KOPT-K1 (cell line): ENCODE measurements around the gene EEF1AKMT3.

Experiments
- H3K27ac ChIP-seq: fragments of 200-600 bp; sonication (generic); 2 replicates; pipeline ENCODE4 v1.5.1; 2016; ENCODE audit warnings: antibody characterized with exemption, mild to moderate bottlenecking, low read depth, low read length; ENCODE audit not compliant: poor library complexity, severe bottlenecking
- H3K36me3 ChIP-seq: fragments of 200-600 bp; sonication (generic); 2 replicates; pipeline ENCODE4 v1.5.1; 2017; ENCODE audit warnings: antibody characterized with exemption, mild to moderate bottlenecking, low read length, moderate library complexity; ENCODE audit not compliant: insufficient read depth
- H3K9me3 ChIP-seq: fragments of 200-600 bp; sonication (generic); 2 replicates; pipeline ENCODE4 v1.5.1; 2017; ENCODE audit warnings: antibody characterized with exemption, low read length, mild to moderate bottlenecking; ENCODE audit not compliant: insufficient read depth, poor library complexity, severe bottlenecking

EEF1AKMT3 gene

DNA sequence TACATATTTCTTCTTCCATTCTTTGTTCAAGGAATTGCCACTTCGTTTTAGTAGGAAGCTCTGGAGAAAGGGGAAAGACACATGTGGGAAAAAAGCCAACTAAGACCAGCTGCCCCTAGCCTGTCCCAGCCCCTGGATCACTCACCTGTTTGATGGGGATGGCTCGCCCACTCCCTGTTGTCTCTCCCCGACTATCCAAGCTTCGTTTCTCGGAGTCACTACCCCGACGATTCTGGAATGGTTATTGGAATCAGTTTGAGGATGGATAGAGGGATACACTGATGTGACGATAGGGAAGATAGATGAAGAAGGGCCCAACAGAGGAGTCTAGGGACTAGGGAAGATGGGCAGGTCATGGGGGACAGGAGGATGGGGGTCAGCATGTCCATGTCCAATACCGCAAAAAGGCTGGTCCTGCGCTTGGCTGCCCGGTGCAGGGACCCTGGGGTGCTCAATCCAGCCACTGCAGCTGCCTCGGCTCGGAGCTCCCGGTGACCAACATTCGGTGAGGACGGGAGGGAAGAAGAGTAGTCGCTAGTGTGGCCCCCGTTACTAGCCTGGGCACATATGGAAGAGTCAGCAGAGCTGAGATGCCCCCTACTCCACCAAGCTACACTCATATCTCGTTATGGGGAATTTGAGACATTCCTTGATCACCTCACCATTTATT lies 40.9 kb upstream of the EEF1AKMT3 start:
- Histone ChIP-seq H3K27ac (no peak overlapping the region), H3K36me3 (peaks cover 97% of the 10 kb centered on the region)

GRCh38 chr12:57732270-57732669 lies 40.1 kb upstream of the EEF1AKMT3 start:
- Histone ChIP-seq H3K27ac (no peak overlapping the region), H3K9me3 (no peaks in the 10 kb centered on the region), H3K36me3 (peaks cover 97% of the 10 kb centered on the region)

More for the DNA sequence above, 40.9 kb upstream of the EEF1AKMT3 start:
- no peaks in the 10 kb centered on the region for H3K9me3 ChIP-seq

DNA sequence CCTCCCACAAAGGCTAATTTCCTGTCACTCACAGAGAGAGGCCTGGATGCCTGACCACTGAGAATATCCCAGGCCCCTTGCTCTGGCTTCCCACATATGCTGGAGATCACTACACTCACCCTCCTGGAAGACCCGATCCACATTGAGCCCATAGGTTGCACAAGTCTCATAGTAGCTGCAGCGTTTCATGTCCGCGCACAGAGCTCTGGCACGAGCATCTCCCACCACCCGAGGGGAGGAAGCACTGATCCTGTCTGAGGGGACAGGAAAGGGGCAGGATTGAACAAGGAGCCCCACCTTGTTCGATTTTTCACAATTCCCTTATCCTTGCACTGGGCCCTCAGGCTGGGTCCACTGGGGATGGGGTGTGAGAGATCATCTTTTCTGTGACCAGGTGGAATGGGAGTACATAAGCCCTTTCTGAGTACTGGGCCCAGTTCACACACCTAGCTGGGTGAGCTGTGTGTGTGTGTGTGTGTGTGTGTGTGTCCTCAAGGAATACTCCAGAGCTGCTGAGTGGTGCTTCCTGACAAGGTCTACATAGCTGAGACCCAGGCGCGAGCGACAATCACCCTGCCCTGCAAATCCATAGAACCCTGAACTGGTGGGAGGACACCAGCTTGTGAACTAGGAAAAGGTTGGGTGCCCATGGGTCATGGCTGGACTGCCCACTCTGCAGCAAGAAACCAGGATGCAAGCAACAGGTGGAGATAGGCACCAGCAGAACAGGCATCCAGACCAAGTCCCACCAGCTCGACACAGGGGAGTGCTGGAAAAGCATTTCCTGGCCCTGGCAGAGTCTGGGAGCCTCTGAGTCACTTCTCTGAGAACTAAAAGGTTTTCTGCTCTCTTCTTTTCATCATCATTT lies 39.5 kb upstream of the EEF1AKMT3 start:
- no peaks in the 10 kb centered on the region for H3K9me3 ChIP-seq
- peaks cover 94% of the 10 kb centered on the region for H3K36me3 ChIP-seq
- H3K27ac ChIP-seq: no peak overlapping the region

GRCh38 chr12:57733928-57734327 lies 38.5 kb upstream of the EEF1AKMT3 start:
- no peak overlapping the region for H3K27ac ChIP-seq
- H3K9me3 ChIP-seq: no peaks in the 10 kb centered on the region
- peaks cover 87% of the 10 kb centered on the region for H3K36me3 ChIP-seq

GRCh38 chr12:57734591-57734990 lies 37.8 kb upstream of the EEF1AKMT3 start:
- H3K36me3 ChIP-seq: peaks cover 88% of the 10 kb centered on the region

GRCh38 chr12:57735198-57735855 lies 37.1 kb upstream of the EEF1AKMT3 start:
- H3K36me3 ChIP-seq: peaks cover 85% of the 10 kb centered on the region
- no peak overlapping the region for H3K27ac ChIP-seq
- no peaks in the 10 kb centered on the region for H3K9me3 ChIP-seq

More at GRCh38 chr12:57734591-57734990, 37.8 kb upstream of the EEF1AKMT3 start:
- Histone ChIP-seq H3K27ac (no peak overlapping the region), H3K9me3 (no peaks in the 10 kb centered on the region)

DNA sequence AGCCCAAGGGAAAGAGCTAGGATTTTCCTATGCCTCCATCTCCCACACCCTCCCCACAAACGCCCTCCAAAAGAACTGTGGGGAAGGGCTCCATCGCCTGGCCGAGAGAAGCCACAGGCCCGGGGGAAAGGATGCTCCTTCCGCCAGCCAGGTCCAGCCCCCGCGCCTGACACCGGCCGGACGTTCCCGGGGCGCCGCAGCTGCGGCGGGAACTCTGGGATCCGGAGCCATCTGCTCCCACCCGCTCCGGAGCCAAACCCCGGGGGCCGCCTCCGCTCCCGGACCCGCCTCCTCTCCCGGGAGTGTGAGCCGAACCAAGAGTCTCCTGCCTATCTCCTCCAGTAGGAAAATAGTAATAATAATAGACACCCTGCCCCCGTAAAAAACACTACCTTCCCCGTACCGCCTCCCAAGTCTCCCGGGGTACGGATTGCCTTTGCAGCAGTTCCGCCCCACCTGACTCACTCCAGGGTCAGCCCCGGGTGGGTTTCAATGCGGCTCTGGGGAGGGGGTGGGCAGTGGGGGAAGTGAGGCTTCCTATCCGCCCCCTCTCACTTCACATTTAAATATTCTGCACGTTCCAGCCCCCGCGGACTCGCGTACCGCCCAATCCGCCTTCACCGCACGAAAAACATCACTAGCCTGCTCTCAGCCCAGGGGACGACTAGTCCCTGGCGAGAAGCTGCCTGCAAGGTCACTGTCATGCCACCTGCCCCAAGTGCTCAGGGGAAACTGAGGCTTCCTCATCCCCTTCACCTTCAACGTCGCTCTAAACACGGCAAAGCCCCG lies 36.3 kb upstream of the EEF1AKMT3 start:
- Histone ChIP-seq H3K9me3 (no peaks in the 10 kb centered on the region), H3K36me3 (peaks cover 76% of the 10 kb centered on the region), H3K27ac (no peak overlapping the region)

- Histone ChIP-seq H3K9me3 (no peaks in the 10 kb centered on the region), H3K36me3 (peaks cover 69% of the 10 kb centered on the region), H3K27ac (no peak overlapping the region)
These were observed 35.5 kb upstream of the EEF1AKMT3 start for GRCh38 chr12:57736741-57737466.

GRCh38 chr12:57737467-57738460 lies 34.6 kb upstream of the EEF1AKMT3 start:
- Histone ChIP-seq H3K36me3 (peaks cover 60% of the 10 kb centered on the region), H3K9me3 (no peaks in the 10 kb centered on the region), H3K27ac (no peak overlapping the region)

DNA sequence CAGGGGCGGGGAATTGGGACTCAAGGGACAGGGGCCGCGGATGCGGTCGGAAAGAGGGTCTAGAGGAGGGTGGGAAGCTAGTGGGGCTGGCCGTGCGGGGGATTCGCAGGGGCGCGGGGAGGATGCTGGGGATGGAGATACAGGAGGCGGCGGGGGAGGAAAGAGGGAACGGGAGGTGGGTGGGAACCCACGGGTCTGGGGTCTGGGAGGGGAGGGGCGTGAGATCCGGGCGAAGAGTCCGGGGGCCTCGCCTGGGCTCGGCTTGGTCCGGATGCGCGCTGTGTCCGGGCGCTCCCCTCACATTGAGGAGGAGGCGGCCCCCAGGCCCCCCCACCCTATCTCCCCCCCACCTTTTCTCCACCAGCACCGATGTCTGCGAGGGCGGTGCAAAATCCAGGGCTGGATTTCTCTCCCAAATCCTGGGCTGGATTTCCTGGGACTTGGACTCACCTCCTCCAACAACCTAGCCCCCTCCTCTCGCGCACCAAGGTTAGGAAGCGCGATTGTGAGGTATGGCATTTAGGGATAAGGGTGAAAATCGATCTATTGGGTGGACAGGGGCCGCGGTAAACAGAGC lies 33.7 kb upstream of the EEF1AKMT3 start, which contains the start of gene AGAP2:
AGAP2 (minus strand) TSS at position 82 of the 577 bp plus-strand sequence. CDS start 496 bp downstream, outside the sequence.
- Histone ChIP-seq H3K36me3 (peaks cover 50% of the 10 kb centered on the region), H3K27ac (peak within 1 kb of the TSS; percentile 80), H3K9me3 (no peaks in the 10 kb centered on the region)

- Histone ChIP-seq H3K9me3 (no peaks in the 10 kb centered on the region), H3K27ac (peak overlapping the region; percentile 80), H3K36me3 (peaks cover 44% of the 10 kb centered on the region)
These were observed 33.0 kb upstream of the EEF1AKMT3 start for GRCh38 chr12:57739387-57739786.

- Histone ChIP-seq H3K9me3 (no peaks in the 10 kb centered on the region), H3K27ac (peak overlapping the region; percentile 80), H3K36me3 (peaks cover 38% of the 10 kb centered on the region)
These were observed 32.4 kb upstream of the EEF1AKMT3 start for GRCh38 chr12:57739914-57740538.
